NCI-H226 (cell line): ENCODE data around the gene KIR2DL4.
"Not testable (repeated sequence)": the region's sequence is repeated elsewhere in the genome, so short reads cannot be mapped to it uniquely, and the experiment has no call there.

Experiments
- DNase-seq: peaks from one replicate; pipeline ENCODE4 v3.0.0-alpha.2; 2015

KIR2DL4 gene

DNA sequence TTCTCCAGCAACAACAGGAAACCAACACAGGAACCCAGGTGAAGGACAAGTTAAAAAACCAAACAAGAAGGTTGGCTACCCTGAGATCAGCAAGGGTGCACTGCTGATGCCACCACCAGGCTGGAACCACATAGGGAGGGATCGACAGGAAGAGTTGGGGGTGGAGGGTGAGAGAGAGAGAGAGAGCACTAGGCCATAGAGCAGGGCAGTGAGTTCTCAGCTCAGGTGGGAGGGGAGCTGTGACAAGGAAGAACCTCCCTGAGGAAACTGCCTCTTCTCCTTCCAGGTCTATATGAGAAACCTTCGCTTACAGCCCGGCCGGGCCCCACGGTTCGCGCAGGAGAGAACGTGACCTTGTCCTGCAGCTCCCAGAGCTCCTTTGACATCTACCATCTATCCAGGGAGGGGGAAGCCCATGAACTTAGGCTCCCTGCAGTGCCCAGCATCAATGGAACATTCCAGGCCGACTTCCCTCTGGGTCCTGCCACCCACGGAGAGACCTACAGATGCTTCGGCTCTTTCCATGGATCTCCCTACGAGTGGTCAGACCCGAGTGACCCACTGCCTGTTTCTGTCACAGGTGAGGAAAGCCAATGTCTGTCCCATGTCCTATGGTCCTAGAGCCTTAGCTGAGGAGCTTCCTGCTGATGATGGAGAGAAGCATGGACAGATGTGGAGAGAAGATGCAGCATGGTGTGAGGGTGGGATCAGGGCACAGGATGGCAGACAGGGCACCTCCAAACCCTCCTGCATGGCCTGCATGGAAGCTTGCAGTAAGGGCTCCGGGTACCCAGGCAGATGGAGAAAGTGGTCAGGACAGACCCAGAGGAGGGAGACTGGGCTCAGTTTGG, 2.5 kb downstream of the KIR2DL4 start:
- no peak for DNase-seq

DNA sequence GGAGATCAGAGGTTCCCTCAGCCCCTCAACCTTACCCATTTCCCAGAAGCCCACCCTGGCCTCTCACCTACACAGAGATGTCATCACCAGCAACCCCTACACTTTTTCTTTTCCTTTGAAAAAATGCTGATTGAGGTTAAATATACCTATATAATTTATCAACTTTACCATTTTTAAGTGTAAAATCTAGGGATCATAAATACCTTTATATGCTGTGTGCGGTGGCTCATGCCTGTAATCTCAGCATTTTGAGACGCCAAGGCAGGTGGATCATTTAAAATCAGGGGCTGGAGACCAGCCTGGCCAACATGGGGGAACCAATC, 3.1 kb downstream of the KIR2DL4 start:
- no peak for DNase-seq

DNA sequence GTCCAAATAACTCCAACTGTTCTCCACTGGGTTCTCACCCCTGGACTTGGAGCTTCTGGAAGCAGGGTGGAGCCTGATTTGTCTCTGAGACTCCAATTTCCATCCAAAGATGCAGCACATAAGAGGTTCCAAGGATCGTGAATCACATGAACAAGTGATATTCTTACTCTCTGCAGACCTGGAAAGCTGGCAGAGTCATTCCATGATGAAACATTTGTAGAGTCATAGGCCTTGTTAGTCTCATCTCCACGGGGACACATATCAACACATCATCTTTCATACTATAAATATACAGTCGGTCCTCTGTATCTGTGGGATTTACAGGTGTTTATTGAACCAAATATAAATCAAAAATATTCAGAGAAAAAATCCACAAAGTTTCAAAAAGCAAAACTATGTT, 11.2 kb downstream of the KIR2DL4 start:
- DNase-seq, result not testable (repeated sequence)

DNA sequence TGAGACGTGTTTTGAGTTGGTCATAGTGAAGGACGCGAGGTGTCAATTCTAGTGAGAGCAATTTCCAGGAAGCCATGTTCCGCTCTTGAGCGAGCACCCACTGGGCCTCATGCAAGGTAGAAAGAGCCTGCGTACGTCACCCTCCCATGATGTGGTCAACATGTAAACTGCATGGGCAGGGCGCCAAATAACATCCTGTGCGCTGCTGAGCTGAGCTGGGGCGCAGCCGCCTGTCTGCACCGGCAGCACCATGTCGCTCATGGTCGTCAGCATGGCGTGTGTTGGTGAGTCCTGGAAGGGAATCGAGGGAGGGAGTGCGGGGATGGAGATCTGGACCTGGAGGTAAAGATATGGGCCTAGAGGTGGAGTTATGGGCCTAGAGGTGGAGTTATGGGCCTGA, 12.8 kb downstream of the KIR2DL4 start, which contains the start of gene KIR3DL1:
Gene KIR3DL1 (plus strand): TSS at position 218 of the 400 bp plus-strand sequence.
- not testable (repeated sequence) for DNase-seq

GRCh38 chr19:54817670-54818536, 14.5 kb downstream of the KIR2DL4 start:
- DNase-seq, result no peak

GRCh38 chr19:54824416-54824815, 21.0 kb downstream of the KIR2DL4 start:
- not testable (repeated sequence) for DNase-seq

GRCh38 chr19:54825326-54825725, 21.9 kb downstream of the KIR2DL4 start:
- peak; percentile 12 for DNase-seq

DNA sequence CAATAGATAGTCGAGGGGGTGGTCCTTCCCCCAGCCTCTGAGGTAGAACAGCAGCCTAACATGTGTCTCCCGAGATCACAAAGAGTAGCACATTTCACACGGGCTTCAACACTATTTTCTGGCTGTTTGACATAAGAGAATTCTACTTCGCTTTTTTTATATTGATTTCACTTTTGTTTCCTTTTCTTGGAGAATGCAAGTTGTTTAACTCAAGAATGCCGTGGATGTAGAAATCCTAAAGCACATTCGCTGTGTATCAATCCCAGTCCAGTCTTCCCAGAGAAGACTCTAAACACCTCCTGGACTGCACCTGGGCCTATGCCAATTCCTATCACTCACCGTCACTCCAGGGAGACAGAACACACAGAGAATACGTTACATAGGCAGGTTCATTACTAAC, 24.7 kb downstream of the KIR2DL4 start:
- not testable (repeated sequence) for DNase-seq

DNA sequence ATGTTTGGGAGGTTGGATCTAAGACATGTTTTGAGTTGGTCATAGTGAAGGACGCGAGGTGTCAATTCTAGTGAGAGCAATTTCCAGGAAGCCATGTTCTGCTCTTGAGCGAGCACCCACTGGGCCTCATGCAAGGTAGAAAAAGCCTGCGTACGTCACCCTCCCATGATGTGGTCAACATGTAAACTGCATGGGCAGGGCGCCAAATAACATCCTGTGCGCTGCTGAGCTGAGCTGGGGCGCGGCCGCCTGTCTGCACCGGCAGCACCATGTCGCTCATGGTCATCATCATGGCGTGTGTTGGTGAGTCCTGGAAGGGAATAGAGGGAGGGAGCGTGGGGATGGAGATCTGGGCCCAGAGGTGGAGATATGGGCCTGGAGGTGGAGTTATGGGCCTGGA, 29.1 kb downstream of the KIR2DL4 start, which contains the start of gene KIR2DS4:
Gene KIR2DS4 (plus strand): TSS at position 181 of the 400 bp plus-strand sequence.
- DNase-seq, result not testable (repeated sequence)

DNA sequence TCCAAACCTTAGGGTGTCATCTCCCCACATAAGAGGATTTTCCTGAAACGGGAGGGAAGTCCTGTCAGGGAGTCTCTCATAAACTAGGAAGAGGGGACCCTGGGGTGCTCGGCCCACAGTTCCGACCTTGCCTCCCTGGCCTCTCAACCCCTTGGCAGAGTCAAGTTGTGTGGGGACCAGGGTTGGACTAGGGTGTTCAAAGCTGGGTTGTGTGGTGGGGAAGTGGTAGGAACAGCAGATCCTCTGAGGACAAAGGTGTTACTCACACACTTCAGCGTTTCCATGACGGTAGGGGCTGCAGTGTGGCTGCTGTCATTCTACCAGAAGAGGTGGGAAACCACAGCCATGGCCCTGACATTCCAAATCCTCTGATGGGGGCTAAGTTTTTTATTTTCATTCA, 31.7 kb downstream of the KIR2DL4 start:
- DNase-seq, result not testable (repeated sequence)

- DNase-seq, result not testable (repeated sequence)
These were observed 34.1 kb downstream of the KIR2DL4 start for GRCh38 chr19:54837522-54837921.

DNA sequence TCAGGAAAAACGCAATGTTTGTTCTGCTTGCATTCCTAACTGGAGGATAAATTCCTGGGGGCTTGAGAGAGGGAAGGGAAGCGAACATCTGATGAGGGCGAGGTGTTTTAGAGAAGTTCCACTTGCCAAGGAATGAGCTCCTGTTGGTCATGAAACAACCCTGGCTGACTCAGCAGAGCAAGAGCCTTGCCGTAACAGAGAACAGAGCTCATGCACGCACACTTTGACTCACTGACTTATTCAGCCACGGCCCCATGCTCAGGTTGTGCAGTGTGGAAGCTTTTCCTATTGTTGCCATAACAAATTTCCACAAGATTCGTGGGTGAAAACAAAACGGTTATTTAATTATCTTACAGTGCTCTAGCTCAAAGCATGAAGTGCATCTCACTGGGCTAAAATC, 39.8 kb downstream of the KIR2DL4 start:
- DNase-seq, result not testable (repeated sequence)

- DNase-seq, result not testable (repeated sequence)
These were observed 46.7 kb downstream of the KIR2DL4 start, which contains the start of gene KIR3DL2 for GRCh38 chr19:54850061-54850640. Gene KIR3DL2 (plus strand): TSS chr19:54850443. CDS start chr19:54850476, 33 bp downstream.

GRCh38 chr19:54850930-54851329, 47.5 kb downstream of the KIR2DL4 start:
- DNase-seq, result no peak

GRCh38 chr19:54851353-54851752, 47.9 kb downstream of the KIR2DL4 start:
- no peak for DNase-seq

DNA sequence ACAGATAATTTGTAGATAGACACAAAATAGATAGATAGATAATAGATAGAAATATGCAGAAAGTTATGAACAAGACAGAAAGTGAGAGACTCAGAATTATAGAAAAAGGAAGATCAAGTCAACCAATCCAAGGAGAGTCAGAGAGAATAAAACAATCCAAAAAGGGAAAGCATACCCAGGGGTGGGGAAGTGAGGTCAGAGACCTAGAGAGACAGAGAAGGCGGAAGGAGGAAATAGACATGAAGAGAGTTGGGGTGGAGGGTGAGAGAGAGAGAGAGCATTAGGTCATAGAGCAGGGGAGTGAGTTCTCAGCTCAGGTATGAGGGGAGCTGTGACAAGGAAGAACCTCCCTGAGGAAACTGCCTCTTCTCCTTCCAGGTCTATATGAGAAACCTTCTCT, 51.8 kb downstream of the KIR2DL4 start:
- not testable (repeated sequence) for DNase-seq

- DNase-seq, result not testable (repeated sequence)
These were observed 55.1 kb downstream of the KIR2DL4 start for GRCh38 chr19:54858476-54858875.

- peak; percentile 72 for DNase-seq
These were observed 56.0 kb downstream of the KIR2DL4 start for GRCh38 chr19:54859421-54859820.

GRCh38 chr19:54863459-54863858, 60.0 kb downstream of the KIR2DL4 start:
- not testable (repeated sequence) for DNase-seq
